Mesenteric fat pad (tissue), 1 donor: ENCODE results near the gene PALLD. TPM values are rescaled to one million over a fixed set of nuclear protein-coding genes. Genes with fewer than 3 reads are reported as not detected.

Source experiments
- DNase-seq: peaks from one replicate; pipeline ENCODE4 v3.0.0-alpha.2; 2020; ENCODE audit warnings: low spot score
- total RNA-seq: library from RNA; stranded (reverse); fragmentation: NEBNext Ultra II Directional; extraction: Animal tissue kit (Norgen Biotek cat#: 25700); gene quantifications from one replicate; pipeline ENCODE4 v1.2.1, GENCODE V29; 2021
- donor health status: DM: yes; HTN: yes; CAD: no.

The PALLD gene
- total RNA-seq, 1 donor from 2014 or later, result 87.9 TPM

DNA sequence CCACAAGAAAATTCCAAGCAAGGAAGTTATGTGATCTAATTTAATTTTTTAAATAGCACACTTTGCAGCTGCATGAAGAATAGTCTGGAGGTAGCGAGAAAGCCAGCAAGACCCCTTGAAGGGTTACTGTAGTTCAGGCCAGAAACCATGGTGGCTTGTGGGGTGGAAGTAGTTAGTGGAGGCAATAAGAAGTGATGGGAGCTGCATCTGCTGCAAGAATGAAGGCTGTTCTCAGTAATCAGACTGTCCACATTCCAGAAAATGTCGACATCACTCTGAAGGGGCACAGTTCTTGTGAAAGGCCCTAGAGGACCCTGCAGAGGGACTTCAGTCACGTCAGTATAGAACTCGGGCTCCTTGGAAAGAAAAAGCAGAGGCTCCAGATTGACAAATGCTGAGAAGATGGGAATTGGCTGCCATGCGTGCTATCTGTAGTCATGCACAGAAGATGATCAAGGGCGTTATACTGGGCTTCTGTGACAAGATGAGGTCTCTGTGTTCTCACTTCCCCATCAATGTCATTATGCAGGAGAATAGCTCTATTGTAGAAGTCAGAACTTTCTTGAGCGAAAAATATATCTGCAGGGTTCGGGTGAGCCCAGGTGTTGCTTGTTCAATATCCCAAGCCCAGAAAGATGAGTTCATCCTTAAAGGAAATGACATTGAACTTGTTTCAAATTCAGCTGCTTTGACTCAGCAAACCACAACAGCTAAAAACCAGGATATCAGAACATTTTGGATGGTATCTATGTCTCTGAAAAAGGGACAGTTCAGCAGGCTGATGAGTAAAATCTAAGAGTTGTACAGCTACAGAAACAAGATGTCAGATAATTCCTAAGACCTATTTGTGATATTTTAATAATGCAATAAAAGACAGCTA lies 259.0 kb downstream of the PALLD start:
- no peak for DNase-seq

DNA sequence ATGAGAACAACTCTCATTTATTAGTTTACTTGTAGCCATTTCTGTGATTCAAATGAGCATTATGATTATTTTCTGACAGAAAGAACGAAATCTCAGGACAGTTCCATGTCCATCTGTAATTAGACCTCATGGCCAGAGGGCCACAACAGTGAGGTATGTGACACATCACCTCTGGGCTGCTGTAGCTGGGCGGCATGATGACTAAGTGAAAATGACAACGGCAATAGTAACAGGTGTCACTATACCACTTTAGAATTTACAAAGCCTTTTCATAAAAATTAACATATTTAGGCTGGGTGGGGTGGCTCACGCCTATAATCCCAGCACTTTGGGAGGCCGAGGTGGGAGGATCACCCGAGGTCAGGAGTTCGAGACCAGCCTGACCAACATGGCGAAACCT lies 260.6 kb downstream of the PALLD start:
- no peak for DNase-seq

DNA sequence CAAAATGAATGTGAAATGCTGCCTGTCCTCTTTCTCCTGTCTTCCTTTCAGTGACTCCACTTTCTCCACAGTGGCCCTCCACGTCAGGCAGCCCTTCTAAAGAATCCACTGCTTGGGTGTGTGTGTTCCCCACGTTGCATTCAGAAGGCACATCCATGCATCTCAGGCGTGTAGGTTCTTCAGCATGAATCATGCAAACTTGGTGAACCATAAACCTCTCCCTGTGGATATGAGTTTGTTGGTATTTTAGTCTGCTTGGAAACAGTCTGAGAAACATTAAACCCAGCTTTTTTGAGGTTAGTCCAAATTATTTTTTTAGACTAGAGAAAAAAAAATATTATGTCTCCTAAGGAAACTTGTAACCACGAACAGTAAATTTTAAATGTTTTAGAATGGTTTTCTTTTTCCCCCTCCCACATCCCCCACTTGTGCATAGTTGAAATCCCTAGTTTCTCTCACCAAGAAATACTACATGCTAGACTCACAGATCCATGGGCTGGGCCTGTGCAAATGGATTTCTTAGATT lies 261.6 kb downstream of the PALLD start:
- DNase-seq, result no peak

- no peak for DNase-seq
Measured at GRCh38 chr4:168759321-168759720, 262.5 kb downstream of the PALLD start.

DNA sequence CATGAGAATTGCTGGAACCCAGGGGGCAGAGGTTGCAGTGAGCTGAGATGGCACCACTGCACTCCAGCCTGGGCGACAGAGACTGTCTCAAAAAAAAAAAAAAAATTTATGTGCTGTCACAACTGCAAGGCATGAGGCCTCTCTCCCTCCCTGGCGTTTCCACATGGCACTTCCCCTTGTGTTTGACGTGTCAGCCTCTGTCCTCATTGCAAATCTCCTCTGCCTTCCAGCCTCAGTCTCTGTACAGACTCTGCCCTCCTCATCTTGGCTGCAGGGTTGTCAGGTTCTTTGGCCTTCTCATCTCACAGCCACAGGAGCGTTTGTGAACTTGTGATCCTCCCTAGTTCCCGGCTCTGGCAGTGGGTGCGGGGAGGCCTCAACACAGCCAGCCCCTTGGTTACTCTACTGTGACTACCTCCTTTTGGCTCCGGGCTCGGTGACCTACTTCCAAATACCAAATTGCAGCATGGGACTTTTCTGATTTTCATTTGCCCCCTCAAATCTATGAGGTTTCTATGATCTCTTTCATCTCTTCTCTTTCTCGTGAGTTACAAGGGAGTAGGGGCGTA lies 263.2 kb downstream of the PALLD start:
- DNase-seq, result no peak

DNA sequence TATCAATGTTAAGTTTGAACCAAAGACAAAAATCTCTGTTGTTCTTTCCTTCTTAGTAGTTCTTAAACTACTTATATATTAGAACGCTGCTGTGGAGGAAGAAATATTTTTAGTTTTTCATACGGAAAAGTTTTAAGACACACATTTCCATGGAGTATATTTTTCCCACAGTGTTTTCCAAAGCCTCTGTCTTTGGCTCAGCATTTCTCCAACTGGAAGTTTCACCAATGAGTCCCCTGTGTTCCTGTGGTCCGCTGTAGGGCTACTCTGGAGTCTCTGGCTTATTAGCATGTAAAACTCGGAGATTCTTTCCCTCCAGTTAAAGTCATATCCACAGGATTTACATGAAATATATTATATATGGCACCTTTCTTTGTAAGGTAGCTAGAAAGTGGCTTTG lies 264.2 kb downstream of the PALLD start:
- no peak for DNase-seq

GRCh38 chr4:168765322-168765721 lies 268.5 kb downstream of the PALLD start:
- no peak for DNase-seq

DNA sequence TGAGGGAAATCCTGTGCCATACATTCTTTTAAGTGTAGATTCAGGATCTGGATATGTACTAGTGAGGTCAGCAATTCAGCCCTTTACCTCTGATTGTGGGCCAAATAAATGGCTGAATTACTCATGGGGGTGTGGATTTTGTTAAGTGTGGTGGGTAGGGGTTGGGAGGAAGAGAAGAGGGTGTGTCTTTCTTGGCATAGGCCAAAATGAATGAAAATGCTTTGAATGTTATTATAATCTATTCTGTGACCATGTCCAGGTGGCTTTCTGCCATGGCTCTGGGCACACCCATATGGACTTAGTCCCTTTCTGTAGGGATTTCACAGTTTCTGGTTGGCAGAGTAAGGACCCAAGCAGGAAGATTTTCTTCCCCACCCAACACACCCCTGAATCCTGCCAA lies 268.9 kb downstream of the PALLD start:
- no peak for DNase-seq

DNA sequence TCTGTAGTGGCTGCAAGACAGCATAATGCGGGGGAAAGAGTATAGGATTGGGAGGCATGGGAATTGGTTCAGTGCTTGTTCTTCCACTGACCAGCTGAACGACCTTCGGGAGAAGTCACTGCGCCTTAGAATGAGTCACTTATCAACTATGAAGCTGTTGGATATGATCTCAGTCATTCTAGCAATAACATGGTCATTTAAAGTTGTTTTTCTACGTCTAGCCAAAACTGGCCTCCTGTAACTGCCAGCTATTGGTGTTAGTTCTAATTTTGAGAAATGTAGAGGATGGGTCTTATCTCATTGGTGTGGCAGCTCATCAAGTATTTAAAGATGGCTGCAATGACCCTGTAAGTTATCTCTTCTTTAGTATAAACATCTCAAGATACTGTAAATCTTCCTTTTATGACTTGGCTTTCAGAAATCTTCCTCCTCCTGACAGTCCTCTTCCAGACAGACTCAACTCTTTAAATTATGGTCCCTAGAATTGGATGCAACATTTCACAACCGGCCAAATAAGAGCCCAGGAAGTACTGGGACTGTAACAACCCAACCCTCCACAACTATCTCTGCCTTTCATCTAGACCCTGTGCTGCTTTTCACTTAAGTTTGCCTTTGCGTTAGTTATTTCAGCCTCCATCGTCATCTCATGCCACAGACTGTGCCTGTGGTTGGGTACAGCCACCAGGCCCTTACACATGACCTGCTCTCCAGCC lies 269.9 kb downstream of the PALLD start:
- no peak for DNase-seq

DNA sequence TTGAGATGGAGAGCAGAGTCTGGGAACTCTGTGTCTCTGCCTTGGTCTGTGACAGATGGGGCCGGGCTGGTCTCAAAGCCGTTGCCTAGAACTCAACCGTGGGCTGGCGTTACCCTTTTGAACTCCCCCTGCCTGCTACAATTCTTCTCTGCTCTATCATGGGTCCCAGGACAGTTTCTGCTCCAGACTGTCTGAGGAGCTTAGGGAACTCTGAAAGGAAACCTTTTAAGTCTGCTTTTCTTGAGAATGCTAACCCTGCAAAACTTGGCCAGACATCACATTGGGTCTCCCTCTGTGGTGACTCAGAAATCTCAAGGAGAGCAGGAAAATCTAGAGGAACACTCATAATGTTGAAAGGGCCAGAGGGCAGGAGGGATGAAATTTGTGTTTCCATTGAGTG lies 272.6 kb downstream of the PALLD start:
- DNase-seq, result no peak

GRCh38 chr4:168769837-168770236 lies 273.0 kb downstream of the PALLD start:
- DNase-seq, result no peak

DNA sequence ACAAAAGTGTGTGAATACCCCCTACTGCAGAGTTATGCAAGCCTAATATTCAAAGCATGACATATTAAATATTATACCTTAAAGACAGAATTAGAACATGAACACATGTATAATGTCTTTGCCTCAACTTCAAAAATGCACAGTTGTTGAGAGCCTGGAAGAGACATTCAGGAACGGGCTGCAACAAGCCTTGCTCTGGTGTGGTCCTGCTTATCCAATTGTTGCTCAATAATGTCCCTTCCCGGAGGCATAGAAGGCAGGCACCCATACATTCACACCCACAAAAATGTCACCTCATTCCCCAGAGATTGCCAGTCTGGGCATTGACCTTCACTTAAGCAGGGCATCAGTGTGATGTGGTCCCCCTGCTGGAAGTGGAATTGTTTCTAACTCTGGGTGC lies 274.4 kb downstream of the PALLD start:
- DNase-seq, result no peak

- no peak for DNase-seq
Measured at GRCh38 chr4:168773388-168774195, 276.7 kb downstream of the PALLD start.

DNA sequence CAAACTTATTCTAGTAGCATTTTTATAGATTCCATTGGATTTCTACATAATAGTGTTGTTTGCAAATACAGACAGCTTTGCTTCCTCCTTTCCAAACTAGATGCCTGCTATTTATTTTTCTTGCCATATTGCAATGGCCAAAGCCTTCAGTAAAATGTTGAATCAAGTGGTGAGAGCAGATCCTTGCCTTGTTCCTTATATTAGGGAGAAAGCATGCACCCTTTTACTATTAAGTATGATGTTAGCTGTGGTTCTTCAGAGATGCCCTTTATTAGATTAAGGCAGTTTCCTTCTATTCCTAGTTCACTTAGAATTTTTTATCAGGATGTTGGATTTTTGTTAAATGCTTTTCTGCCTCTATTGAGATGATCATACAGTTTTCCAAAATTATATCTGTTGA lies 279.5 kb downstream of the PALLD start:
- DNase-seq, result no peak

DNA sequence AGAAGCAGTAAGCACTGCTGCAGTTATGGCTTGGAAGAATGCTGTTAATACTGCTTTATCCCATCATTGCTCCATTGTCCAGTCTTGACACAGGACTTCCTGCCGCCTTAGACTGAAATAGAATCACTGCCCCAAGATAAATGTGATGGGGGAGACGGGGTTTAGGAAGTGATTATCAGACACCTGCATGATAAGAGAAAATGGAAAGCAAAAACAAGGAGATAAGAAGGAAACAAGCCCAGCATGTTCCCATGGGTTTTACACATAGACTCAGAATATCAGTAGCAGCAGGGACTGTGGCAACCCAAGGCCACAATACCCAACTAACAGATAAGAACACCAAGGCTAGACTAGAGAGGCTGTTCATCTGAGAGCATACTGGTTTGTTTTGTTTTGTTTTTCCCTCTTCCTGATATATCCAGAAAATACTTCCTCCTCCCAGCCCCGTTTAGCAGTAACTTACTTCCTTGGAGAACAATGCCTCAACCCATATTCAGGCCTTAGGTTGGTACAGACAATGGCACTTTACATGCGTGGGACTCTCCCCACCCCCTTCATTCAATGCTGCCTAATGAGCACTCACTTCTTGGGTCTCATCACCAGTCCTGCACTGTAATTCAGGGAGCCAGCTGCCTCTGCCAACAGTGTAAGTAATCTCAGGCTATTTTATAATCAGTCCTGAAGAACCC lies 280.6 kb downstream of the PALLD start:
- DNase-seq, result no peak

DNA sequence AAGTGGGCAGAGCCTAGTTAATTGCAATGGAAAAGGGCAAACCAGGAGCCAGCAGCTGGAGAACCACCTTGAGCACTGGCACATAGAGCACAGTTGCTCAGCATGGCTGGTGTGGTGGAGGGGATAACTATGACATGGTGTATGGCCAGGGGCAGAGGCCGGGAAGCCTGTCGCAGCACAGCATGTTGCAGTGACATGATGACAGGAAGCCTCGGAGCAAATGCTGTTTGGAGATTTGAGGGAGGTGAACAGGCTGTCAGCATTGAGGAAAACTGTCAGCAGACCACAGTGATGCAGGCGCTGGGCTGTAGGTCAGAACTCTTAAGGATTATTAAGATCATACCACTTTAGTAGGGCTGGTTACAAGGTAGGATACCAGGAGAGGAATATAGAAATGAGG lies 284.5 kb downstream of the PALLD start:
- no peak for DNase-seq

- DNase-seq, result no peak
Measured at GRCh38 chr4:168781926-168782325, 285.1 kb downstream of the PALLD start.

DNA sequence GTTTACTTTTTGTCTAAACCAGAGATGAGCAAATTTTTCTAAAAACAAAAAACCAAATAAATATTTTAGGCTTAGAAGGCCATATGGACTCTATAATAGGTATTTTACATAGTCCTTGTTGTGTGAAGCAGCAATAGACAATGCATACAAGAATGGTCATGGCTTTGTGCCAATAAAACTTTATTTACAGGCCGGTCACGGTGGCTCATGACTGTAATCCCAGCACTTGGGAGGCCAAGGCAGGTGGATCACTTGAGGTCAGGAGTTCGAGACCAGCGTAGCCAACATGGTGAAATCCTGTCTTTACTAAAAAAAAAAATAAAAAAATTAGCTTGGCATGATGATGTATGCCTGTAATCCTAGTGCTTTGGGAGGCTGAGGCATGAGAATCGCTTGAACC lies 285.6 kb downstream of the PALLD start:
- DNase-seq, result no peak

GRCh38 chr4:168784786-168785461 lies 288.1 kb downstream of the PALLD start:
- DNase-seq, result no peak

DNA sequence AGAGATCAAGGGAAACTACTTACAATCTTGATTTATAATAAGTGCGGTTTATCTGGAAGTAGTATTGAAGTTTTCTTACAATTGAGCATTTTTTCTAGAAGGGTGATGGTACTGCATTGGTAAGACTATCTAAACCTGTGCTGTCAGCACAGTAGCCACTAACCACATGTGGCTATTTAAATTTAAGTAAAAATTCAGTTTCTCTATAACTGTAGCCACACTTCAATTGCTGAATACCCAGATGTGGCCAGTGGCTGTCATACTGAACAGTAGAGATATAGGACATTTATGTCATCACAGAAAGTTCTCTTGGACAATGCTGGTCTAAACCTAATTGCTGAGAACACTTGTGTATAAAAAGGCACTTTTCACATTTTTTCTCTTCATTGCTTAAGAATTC lies 290.5 kb downstream of the PALLD start:
- DNase-seq, result no peak
